DMS53 (cell line): ENCODE measurements around the gene DENND1A.
A peak's percentile ranks its signal among the peaks of the same experiment; 100 is the strongest.

Source experiments
- DNase-seq: peaks from one replicate; lab custom pipeline; 2025; lab: John Stamatoyannopoulos, UW

Gene DENND1A

DNA sequence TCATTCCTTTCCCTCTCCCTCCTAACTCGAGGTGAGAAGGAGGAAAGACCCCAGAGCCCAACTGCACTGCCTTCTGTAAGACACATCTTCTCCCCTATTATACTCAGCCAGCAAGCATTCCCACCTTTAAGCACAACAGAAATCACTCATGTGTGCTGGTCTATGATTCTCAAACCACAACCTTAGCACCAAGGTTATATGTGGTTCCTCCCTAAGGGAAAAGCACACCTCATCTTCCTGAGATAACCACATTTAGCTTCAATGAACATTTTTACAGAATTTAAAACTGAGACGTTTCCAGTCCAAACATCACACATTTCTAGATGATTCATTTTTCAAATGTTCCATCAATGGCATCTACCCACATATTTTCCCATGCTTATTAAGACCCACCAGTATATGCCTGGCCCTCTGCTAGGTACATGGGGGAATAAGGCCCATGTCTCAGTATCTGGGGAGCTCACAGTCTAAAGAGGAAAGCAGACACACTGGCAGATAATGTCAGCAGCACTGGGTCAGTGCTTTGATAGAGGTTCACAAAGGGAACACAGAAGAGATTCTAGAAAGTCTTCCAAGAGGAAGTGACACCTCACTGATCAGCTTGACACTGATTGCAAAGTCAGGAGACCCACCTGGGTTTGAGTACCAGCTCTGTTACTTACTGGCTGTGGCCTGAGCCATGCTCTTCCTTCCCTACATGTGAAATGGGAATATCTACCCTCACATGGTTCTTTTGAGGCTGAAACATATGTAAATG, 245.4 kb downstream of the DENND1A start:
- DNase-seq: no peak

DNA sequence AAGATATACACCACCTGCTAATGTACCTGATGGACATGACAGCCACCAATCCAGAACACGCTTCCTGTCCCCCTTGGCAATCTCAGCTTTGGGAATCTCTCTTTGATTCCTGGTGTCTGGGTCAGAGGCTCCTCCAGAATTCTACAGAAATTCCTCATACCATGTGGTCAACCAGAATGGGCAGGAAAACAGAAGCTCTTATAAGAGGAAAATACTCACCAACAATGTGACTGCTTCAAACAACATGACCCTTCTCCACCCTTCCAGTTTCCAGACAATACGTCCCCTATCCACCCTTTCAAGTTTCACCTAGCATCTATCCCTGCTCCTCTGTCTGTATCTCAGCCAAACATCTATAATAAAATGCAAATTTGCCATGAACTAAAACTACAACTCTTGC, 247.2 kb downstream of the DENND1A start:
- no peak for DNase-seq

DNA sequence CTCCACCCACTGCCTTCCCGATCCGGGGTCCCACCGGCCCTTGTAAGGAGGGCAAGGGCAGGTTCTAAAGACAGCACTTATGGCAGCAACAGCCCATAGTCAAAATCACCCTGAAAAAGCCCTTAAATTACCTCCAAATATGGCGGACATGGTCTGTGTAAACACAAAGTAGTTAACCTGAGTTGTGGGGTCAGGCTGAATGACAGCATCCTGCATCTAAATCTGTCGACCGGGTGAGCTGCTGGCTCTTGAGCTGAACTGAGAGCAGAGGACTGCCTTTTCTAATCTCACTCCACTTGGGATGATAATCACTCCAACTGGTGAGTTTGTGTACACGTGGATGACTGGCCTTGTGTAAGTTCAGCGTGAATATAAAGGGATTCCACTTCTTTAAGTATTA, 249.6 kb downstream of the DENND1A start:
- DNase-seq: peak; percentile 34

DNA sequence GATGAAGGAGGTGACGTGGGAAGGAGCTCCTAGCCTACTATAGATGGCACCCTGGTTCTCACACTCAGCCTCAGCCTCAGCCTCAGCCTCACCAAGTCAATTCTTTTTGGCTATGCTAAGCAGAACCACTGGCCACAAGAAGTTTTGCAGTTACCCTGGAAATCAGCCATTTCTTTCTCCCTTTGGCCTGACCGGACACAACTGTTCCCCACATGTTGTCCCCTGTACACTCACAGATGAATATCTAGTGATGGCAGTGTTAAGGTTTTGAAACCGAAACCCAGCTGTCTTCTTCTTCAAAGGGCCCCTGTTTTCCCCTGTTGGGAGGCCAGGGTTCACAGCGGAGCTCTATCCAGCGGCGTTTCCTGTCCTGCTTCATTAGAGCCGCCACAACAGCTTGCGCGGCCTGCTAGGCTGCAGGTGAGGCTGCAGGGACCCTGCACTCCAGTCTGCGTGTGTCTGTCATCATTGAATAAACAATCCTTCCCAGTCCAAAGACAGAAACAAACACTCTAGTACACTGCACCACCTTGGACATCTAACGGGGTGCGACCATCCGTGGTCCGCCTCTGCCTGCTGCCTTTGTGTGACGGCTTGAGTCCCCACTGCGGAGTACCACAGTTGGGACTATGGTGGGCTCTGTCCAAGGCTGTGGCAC, 250.5 kb downstream of the DENND1A start:
- DNase-seq: peak; percentile 97

DNA sequence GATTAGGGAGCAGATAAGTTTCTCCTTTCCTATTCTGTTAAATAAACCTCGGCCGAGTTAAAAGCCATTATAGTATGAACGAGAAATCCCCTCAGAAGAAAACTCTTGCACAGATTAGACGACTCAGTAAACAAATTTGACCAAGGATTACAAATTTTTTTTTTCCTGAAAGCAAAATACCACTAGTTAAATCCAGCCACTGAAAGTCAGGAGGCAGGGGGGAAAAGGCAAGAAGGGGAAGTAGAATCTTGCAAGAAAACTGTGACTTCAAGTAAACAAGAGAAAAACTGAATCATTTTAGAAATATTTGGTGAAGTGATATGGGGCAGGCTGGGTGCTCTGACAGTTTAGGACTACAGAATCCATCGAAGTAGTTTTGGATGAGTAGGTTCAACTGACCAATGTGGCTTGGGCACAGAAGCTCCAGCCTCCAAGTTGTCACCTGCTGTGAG, 251.0 kb downstream of the DENND1A start:
- no peak for DNase-seq

DNA sequence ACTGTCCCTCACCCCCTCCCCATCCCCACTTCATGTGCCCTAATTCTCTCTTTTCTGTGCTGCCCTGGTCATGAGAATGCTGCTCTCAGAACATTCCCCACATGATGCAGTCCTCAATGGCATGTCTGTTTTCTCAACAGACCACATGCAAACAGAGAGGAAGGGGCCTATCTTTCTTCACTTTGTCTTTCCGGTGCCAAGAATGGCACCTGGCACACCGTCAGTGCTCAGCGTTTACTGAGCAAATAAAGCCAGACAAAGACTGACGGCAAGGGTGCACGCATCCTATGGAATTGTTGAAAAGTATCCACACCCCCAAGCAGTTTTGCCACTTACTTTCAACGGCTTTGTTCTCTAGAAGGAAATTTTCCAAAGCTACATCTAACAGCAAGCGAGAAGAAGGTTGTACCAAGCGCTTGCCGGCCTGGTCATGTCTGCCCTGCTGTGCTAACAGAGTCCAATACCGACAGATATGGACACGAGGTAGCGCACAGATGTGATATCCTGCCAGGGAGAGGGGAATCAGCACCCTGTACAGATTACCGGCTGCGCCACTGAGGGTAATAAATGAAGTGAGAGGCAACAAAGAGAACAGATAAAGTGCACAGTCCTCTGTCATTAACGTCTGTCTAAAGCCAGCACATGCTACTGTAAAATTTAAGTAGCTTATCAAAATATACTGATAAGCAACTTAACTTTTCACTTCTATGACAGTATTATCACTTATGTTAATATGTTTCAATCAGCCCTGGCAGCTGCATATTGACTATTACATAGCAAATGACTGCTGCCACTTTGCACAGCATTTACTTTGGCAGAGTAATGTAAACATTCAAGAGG, 251.7 kb downstream of the DENND1A start:
- DNase-seq: peak; percentile 95

DNA sequence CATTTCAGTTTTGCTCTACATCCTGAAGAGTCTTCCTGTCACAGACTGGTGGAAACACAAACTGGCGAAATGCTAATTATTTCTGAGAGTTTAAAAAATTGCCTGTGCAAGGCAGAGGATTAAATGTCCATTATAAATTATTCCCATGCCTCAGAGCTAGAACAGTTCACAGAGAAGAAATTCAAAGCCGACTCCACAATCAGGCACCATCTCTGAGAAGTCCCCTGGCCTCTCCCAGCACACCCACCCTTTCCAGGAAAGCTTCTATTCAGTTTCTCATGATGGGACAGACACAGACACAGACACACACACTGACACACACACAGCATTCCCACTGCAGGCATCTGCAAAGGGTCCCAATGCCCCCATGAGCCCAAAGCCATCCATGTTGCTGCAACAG, 253.1 kb downstream of the DENND1A start:
- DNase-seq: no peak

DNA sequence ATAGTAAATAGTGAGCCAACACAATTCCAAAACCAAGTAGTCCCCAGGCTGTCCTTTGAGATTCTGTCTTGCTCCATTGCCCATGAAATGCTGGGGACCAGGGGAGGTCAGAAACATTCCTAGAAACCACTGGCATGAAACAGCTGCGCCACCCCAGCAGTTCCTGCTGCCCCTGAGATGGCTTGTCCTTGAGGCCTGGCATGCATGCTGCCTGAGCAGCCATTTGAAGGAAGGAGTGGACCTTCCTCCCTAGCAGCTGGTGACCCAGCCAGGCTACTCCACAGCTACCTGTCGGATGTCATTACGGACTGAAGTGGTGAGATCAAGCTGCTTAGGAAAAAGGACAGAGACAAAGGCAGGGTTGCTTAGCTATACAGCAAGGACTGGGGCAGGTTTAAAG, 260.6 kb downstream of the DENND1A start:
- DNase-seq: peak; percentile 66

DNA sequence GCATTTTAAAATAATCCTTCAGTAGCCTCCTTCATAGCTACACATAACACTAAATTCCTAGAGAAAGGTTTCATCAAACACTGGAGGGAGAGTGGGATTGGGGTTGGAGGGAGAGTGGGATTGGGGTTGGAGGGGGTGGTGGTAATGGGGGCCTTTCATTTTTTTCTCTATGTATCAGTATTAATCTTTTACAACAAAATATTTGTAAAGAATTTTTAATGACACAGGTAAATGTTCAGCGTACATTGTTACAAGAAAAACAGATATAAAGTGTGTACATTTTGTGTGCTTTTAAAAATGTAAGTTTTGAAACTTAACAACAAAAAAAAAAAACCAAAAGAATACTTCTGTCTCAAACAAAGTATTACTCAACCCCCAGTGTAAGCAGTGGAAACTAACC, 266.4 kb downstream of the DENND1A start:
- no peak for DNase-seq

DNA sequence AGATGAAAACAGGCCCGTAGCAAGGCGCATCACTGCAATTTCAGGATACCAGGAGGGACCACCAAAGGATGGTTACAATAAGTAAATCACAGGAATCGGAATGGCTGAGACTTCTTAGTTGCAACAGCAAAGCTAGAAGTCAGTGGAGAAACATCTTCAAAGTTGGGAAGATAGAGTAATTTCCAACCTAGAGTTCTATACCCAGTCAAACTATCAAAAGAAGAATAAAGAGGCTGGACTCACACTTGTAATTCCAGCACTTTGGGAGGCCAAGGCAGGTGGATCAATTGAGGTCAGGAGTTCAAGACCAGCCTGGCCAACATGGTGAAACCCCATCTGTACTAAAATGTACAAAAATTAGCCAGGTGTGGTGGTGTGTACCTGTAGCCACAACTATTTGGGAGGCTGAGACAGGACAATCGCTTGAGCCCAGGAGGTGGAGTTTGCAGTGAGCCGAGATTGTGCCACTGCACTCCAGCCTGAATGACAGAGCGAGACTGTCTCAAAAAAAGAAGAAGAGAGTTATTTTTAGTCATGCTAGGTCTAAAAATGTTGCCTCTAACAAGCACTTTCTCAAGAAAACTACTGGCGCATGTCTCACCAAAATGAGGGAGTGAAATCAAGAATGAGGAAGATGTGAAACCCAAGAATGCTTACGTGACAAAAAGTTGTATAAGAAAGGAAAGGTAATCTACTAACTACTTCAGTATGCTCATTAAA, 267.7 kb downstream of the DENND1A start:
- no peak for DNase-seq

DNA sequence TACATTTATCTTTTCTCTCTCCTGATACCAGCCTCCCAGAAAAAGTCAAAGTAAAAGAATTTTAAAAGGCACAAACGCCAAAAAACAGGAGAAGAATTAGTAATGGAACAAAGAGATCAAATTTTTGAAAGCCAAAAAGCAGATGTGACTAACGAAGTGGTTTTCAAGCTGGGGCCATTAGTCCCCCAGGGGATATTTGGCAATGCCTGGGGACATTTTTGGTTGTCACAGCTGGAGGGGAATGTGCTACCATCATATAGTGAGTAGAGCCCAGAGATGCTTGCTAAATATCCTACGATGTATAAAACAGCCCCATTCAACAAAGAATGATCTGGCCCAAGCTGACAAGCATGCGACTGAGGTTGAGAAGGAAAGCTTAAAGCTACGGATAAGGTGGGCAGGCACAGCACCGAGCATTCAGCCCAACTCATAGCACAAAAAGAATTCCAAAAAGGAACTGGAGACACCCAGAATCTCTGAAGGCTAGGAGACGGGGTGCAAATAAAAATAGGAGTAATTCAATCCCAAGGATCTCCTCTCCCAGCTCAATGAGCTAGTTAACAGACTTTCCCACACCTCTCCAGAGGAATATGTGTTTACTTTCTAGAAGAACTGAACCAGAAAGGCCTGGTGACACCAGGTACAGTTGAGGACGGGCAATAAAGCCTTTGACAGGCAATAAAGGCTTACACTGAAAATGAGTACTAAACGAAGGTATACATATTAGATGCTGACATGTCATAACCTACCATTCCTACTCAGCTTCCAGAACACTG, 269.0 kb downstream of the DENND1A start:
- no peak for DNase-seq

DNA sequence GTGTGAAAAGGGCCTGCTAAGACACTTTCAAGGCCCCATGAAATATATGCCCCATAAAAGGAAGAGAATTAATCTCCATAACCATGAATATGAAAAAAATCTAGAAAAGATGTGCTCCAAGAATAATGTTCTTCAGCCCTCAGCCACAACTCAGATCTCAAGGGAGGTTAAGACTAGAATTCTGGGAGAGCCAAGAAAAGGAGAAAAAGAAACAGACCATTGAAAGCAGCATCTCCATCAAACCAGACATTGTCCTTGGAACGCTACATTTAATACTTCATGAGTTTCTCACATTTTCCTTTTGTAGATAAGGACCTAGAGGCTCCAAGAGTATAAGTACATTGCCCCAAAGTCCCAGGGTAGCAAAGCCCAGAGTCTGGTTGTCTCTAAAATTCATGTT, 270.6 kb downstream of the DENND1A start:
- DNase-seq: no peak

DNA sequence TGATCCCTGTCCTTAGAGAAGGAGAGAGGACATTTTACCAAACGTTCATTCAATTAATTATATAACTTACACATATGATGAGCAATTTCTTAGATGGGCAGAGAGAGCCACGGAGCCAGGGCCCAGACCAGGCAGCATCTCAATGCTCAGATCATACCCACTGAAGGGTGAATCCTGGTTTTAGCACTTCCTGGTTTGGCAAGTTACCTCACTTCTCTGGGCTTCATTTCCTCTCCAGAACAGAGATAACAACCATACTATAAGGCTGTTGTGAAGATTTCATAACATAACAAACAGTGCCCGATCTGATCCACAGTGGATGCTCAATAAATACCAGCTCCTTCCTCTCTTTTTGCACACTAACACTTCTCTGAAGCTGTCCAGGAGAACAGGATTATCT, 271.1 kb downstream of the DENND1A start:
- peak; percentile 54 for DNase-seq

DNA sequence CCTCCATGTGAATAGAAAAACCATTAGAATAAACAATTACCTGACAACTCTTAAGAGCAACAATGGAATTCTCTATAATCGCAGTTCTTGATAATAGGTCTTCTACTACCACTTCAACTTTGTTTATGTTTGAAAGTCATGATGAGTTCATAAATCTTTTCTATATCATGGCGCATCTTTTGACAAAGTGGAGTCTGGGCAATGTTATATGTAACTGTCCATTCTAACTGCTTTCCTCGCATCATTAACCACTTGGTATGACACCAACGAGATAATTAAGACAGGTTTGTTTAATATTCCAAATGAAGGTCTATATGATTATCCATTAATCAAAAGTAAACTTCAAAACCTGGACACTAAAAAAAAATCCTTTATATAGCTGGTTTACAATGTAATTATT, 272.0 kb downstream of the DENND1A start:
- no peak for DNase-seq

DNA sequence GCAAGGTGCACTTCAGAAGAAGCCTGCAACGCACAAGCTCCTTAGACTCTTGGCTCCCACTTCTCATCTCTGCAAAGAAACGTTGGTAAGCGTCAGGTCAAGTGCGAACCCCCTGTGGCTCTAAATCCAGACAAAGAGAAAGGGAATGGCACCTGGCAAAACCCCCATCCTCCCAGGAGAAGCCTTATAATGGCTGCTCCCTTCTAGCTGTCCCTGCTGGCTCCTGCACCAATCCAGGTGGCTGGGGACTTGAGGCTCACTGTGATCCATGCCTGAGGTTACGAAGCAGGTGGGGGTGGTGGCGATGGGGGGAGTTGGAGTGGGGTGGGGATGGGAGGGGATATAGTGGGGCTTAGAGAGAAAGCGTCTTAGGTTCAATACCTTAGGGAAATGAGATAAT, 272.8 kb downstream of the DENND1A start:
- no peak for DNase-seq

DNA sequence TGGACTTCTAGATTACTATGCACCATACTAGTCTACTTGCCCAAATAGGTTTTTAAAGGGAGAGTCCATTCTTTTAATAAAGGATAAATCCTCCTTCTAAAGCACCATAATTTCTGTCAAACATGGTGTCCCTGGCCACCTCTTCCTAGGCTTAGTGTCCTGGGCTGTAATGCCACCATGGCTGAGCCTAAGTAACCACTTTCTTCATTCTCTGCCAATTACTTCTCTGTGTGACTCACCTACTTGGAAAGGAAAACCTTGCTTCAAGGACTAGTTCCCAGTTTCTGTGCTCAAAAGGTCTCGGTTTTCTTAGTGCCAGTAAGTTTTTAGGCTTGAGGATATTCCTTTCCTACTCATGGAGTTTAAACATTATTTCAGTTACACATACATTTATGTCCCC, 273.4 kb downstream of the DENND1A start:
- DNase-seq: no peak

DNA sequence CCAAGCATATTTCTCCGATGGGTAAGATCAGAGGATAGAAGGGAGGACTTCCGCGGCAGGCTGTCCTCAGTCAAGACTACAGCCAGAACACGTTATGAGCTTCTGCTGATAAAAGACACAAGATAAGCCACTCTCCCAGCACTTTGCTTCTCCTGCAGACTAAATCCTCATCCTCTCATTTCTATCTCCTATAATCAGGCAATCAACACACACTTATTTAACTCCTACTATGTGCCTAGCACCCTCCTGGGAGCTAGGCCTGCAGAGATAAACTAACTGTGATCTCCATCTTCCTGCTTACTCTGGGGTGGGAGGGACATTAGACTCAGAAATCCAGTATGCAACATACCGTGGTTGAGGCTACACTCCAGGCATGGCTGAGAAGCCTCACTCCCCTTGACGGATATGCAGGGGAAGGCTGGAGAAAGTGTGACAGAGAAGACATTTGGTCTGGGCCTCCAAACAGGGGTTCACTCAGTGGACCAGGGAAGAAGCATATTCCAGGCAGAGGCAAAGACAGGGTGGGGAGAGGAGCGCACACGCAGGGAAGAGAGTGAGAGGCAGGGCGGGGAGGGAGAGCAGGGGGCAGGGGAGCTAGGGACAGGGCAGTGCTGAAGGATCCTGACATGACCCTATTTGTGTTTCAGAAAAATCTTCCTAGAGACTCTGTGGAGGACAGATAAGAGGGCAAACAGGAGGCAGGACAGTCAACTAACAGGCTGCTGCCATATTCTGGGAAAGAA, 274.1 kb downstream of the DENND1A start:
- DNase-seq: no peak

DNA sequence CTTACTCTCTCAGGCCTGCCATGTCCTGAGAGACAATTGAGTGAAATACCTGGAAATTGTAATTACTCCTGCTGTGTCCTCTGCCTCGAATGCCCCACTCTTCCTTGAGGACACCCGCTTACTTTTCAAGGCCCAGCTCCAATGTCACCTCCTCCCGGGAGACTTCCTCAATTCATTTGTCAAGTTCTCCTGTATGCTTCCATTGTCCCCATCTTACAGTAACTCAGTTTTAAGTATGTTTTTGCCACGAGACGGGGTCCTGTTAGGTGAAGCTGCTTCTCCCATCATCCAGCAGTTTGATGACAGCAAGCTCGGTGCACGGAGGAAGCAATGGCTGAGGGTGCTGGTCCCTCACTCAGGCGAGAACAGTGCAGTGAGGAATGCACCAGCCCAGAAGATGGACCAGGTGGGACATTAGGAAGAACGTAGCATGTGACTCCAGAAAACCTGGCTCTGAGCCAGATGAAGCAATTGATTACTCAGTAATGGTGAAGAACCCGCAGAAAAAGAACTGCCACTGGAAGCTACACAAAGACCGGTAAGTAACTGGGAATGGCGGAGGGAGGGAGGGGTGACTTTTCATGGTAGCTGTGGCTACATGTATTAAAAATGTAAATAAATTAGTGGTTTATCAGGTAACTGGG, 274.8 kb downstream of the DENND1A start:
- DNase-seq: no peak

DNA sequence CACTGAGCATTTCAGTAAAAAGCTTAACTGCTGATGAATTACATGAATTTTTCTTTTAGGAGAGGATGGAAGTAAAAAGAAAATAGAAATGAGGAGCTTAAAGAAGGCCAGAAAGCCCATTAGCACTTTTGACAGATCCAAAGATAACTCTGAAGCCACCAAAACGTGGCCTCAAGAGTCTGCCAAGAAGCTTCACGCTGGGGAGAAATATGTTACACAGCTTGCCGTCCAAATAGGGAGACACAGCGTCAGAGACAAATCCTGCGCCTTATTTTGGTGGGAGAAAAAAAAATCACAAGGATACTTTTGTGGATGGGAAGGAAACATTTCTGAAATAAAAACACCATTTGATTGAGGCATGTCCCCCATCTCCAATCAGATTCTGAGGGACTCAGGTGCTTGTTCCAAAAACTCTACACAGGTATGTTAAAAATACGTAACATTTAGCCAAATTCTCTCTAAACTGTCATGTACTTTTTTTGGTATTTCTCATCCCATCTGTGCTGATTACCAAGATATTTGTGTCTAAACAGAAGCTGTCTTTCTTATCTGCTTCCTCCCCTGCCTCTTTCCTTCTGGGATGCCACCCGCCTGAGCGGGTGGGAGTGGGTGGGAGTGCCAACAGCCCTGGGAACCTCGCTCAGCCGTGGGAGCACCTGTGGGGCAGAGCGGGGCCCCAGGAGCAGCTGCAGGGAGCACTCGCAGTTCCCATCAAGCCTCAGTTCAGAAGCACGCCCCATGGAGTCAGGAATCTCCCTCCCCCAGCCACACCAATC, 275.5 kb downstream of the DENND1A start:
- no peak for DNase-seq
